HCT116 (cell line): Measurements from ENCODE around the gene DNAH7. TPM values are rescaled to one million over a fixed set of nuclear protein-coding genes. Genes with fewer than 3 reads are reported as not detected.

Source experiments
- ATAC-seq: fragments of 200-7000 bp; cut with Tn5 transposase; 2 replicates; pipeline ENCODE4 v1.9.1; 2020; ENCODE audit warnings: mild to moderate bottlenecking, moderate library complexity
- BruUV-seq: library from RNA; stranded (reverse); fragments of 400-500 nt; replicated peaks from 2 replicates; lab custom pipeline; 2021; lab: Mats Ljungman, UMichigan
- CTCF ChIA-PET: fragments of 300-600 bp; sonication (Branson Sonifier 250); formaldehyde crosslinking; loops from one replicate; lab custom pipeline; 2021; ENCODE audit warnings: antibody characterized with exemption; lab: Charles Lee
- POLR2A ChIA-PET: fragments of 300-600, 350-600 bp; sonication (Branson Sonifier 250); formaldehyde crosslinking; loops from one replicate; lab custom pipeline; 2021; ENCODE audit warnings: antibody characterized with exemption; lab: Charles Lee
- RAD21 ChIA-PET, 2 experiments: fragments of 300-600 bp; sonication (Branson Sonifier 250); formaldehyde crosslinking; loops; one replicate each; lab custom pipeline; 2023; ENCODE audit warnings: low total read pairs in 2 of 2; ENCODE audit not compliant: uncharacterized antibody in 2 of 2, unreplicated experiment in 2 of 2, low non-redundant PET in 1 of 2; lab: Charles Lee
- DNase-seq: peaks from one replicate; pipeline ENCODE4 v3.0.0-alpha.2; 2010; ENCODE audit warnings: low read depth, low spot score
- H2AFZ ChIP-seq: fragments of 200-600 bp; shearing (Covaris generic), sonication (generic); 2 replicates; pipeline ENCODE4 v1.6.1; 2017; ENCODE audit warnings: low read depth, mixed run types, mixed read lengths, antibody characterized with exemption, low read length; ENCODE audit not compliant: poor library complexity, severe bottlenecking
- H3K27ac ChIP-seq: 2 replicates; pipeline ENCODE4 v1.5.1; 2012; ENCODE audit warnings: low read depth, low read length
- H3K27me3 ChIP-seq: fragments of 200-600 bp; sonication (generic); 2 replicates; pipeline ENCODE4 v1.6.1; 2016; ENCODE audit warnings: mixed run types, low read length, mixed read lengths; ENCODE audit not compliant: insufficient read depth
- H3K36me3 ChIP-seq, 2 experiments: fragments of 200-500 bp in 1 of 2; fragments of 200-600 bp in 1 of 2; sonication (Bioruptor generic) in 1 of 2; sonication (generic) in 1 of 2; 2 replicates each; pipeline versions ENCODE4 v1.5.1 to v1.6.1; 2014 to 2016; ENCODE audit warnings: low read length in 2 of 2, inconsistent platforms in 1 of 2, mixed read lengths in 1 of 2, mixed run types in 1 of 2; ENCODE audit not compliant: insufficient read depth in 2 of 2, control insufficient read depth in 1 of 2
- H3K4me1 ChIP-seq, 2 experiments: fragments of 200-600 bp in 1 of 2; sonication (generic) in 1 of 2; 2 replicates each; pipeline versions ENCODE4 v1.5.1 to v1.6.1; 2012 to 2017; ENCODE audit warnings: low read length in 2 of 2, inconsistent platforms in 1 of 2, mild to moderate bottlenecking in 1 of 2, mixed read lengths in 1 of 2, mixed run types in 1 of 2, moderate library complexity in 1 of 2; ENCODE audit not compliant: insufficient read depth in 2 of 2, control insufficient read depth in 1 of 2
- H3K4me2 ChIP-seq: fragments of 200-600 bp; sonication (generic); 2 replicates; pipeline ENCODE4 v1.6.1; 2017; ENCODE audit warnings: mixed run types, low read length, mixed read lengths
- H3K4me3 ChIP-seq, 2 experiments: fragments of 200-600 bp in 1 of 2; sonication (generic) in 1 of 2; replicated peaks in 1 of 2; 2 replicates each; pipeline ENCODE4 v1.5.1; 2011 to 2016; ENCODE audit warnings: low read length in 2 of 2, control low read depth in 1 of 2, low read depth in 1 of 2, mild to moderate bottlenecking in 1 of 2, mixed read lengths in 1 of 2, mixed run types in 1 of 2
- H3K79me2 ChIP-seq: fragments of 200-600 bp; sonication (generic); 2 replicates; pipeline ENCODE4 v1.6.1; 2017; ENCODE audit warnings: mild to moderate bottlenecking, mixed run types, low read length, moderate library complexity, mixed read lengths; ENCODE audit not compliant: insufficient read depth
- H3K9ac ChIP-seq: fragments of 200-600 bp; sonication (generic); 2 replicates; pipeline ENCODE4 v1.6.1; 2016; ENCODE audit warnings: low read length, mixed read lengths
- H3K9me2 ChIP-seq: fragments of 200-600 bp; sonication (generic), shearing (Covaris generic); 2 replicates; pipeline ENCODE4 v1.6.1; 2017; ENCODE audit warnings: mixed run types, mild to moderate bottlenecking, moderate library complexity; ENCODE audit not compliant: insufficient read depth
- H3K9me3 ChIP-seq, 2 experiments: fragments of 200-500 bp in 1 of 2; fragments of 200-600 bp in 1 of 2; sonication (Bioruptor generic) in 1 of 2; sonication (generic) in 1 of 2; 2 replicates each; pipeline ENCODE4 v1.6.1; 2014 to 2017; ENCODE audit warnings: low read length in 2 of 2, mixed read lengths in 2 of 2, inconsistent platforms in 1 of 2, low read depth in 1 of 2, mild to moderate bottlenecking in 1 of 2, mixed run types in 1 of 2, moderate library complexity in 1 of 2; ENCODE audit not compliant: control insufficient read depth in 1 of 2, insufficient read depth in 1 of 2
- H4K20me1 ChIP-seq: fragments of 200-600 bp; sonication (generic), shearing (Covaris generic); 2 replicates; pipeline ENCODE4 v1.6.1; 2017; ENCODE audit warnings: mixed run types, mild to moderate bottlenecking, moderate library complexity; ENCODE audit not compliant: insufficient read depth
- CBX3 ChIP-seq: IDR thresholded peaks from 2 replicates; pipeline ENCODE4 v1.6.1; 2012; ENCODE audit warnings: low read depth
- CEBPB ChIP-seq: IDR thresholded peaks from 2 replicates; pipeline ENCODE4 v1.6.1; 2012; ENCODE audit warnings: low read depth
- EGR1 ChIP-seq: IDR thresholded peaks from 2 replicates; pipeline ENCODE4 v1.6.1; 2012; ENCODE audit warnings: low read depth
- ELF1 ChIP-seq: IDR thresholded peaks from 2 replicates; pipeline ENCODE4 v1.6.1; 2012; ENCODE audit warnings: low read depth, borderline replicate concordance
- EZH2 ChIP-seq: fragments of 200-600 bp; sonication (generic); IDR thresholded peaks from 2 replicates; pipeline ENCODE4 v1.6.1; 2017; ENCODE audit warnings: antibody characterized with exemption, mixed run types
- EZH2phosphoT487 ChIP-seq: fragments of 200-600 bp; IDR thresholded peaks from 2 replicates; pipeline ENCODE4 v1.6.1; 2018; ENCODE audit warnings: antibody characterized with exemption, borderline replicate concordance
- POLR2A ChIP-seq: IDR thresholded peaks from 2 replicates; pipeline ENCODE4 v1.7.0; 2011; ENCODE audit warnings: borderline replicate concordance; ENCODE audit not compliant: insufficient read depth, insufficient read length; ENCODE audit errors: extremely low read depth
- POLR2AphosphoS5 ChIP-seq: IDR thresholded peaks from 2 replicates; pipeline ENCODE4 v1.6.1; 2011; ENCODE audit warnings: mild to moderate bottlenecking, low read depth, low read length, moderate library complexity
- RAD21 ChIP-seq: IDR thresholded peaks from 2 replicates; pipeline ENCODE4 v1.6.1; 2012; ENCODE audit warnings: low read depth, mild to moderate bottlenecking
- SIN3A ChIP-seq: IDR thresholded peaks from 2 replicates; pipeline ENCODE4 v1.6.1; 2012; ENCODE audit warnings: low read depth
- TCF7L2 ChIP-seq: IDR thresholded peaks from 2 replicates; pipeline ENCODE4 v1.7.0; 2011; ENCODE audit warnings: borderline replicate concordance, inconsistent platforms; ENCODE audit not compliant: insufficient read depth, insufficient read length; ENCODE audit errors: extremely low read depth
- YY1 ChIP-seq: IDR thresholded peaks from 2 replicates; pipeline ENCODE4 v1.6.1; 2011; ENCODE audit warnings: low read length, low read depth, moderate library complexity, mild to moderate bottlenecking; ENCODE audit not compliant: insufficient replicate concordance; ENCODE audit errors: extremely low read depth
- intact Hi-C: fragments of 100-400 bp; cut with micrococcal nuclease; formaldehyde crosslinking; loops from 2 replicates; pipeline ENCODE4 v1.10.0; 2022
- total RNA-seq: library from RNA; stranded (reverse); gene quantifications from one replicate; pipeline ENCODE4 v1.2.1, GENCODE V29; 2021; ENCODE audit not compliant: unreplicated experiment
- TF ChIP-seq, protein P1 (sequence below), 3 experiments: fragments of 200-600 bp in 1 of 3; sonication (generic) in 1 of 3; IDR thresholded peaks in 2 of 3; conservative IDR thresholded peaks in 1 of 3; 2 replicates each; pipeline ENCODE4 v1.5.1; 2012 to 2017; ENCODE audit warnings: low read depth in 2 of 3, low read length in 2 of 3, antibody characterized with exemption in 1 of 3, borderline replicate concordance in 1 of 3, control low read depth in 1 of 3, mild to moderate bottlenecking in 1 of 3, mixed read lengths in 1 of 3, mixed run types in 1 of 3, moderate library complexity in 1 of 3; ENCODE audit not compliant: insufficient read depth in 1 of 3
- TF ChIP-seq, protein P2 (sequence below): IDR thresholded peaks from 2 replicates; pipeline ENCODE4 v1.6.1; 2012
- TF ChIP-seq, protein P3 (sequence below): IDR thresholded peaks from 2 replicates; pipeline ENCODE4 v1.6.1; 2012; ENCODE audit warnings: low read depth

The DNAH7 gene
- total RNA-seq, 1 experiment from 2014 or later = not detected

DNA sequence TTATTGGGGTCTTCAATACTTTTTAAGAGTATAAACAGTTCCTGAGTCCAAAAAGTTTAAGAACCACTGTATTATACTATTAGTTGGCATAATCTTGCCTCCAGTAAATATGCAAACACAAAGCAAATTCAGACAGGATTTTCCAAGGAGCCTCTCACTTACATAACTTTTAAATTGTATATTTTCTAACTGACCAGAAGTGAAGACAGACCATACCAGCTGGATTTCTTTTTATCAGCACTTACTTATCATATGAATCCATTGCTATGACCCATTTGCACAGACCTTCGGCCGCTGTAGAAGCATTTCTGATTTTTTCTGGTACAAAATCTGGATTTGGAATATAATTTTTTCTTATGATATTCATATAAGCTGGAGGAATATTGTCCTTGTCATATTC is 211.5 kb downstream of the DNAH7 start:
- H3K36me3 ChIP-seq = no peaks in the 10 kb centered on the region
- ChIA-PET RAD21 (no interaction called here), POLR2A (no interaction called here), CTCF (no interaction called here)
- H3K4me2 ChIP-seq = no peak overlapping the region
- H3K79me2 ChIP-seq = no peaks in the 10 kb centered on the region
- H2AFZ ChIP-seq = no peak overlapping the region
- no peaks in the 10 kb centered on the region for H3K9me3 ChIP-seq
- H3K9ac ChIP-seq = no peak overlapping the region
- no peak for DNase-seq
- intact Hi-C loops = no loop called here
- no TSS peak for BruUV-seq
- no peak for ATAC-seq
- no peaks in the 10 kb centered on the region for H3K27me3 ChIP-seq
- no peaks in the 10 kb centered on the region for H3K9me2 ChIP-seq
- no peaks in the 10 kb centered on the region for H4K20me1 ChIP-seq
- no peak overlapping the region for H3K27ac ChIP-seq
- H3K4me1 ChIP-seq = no peaks in the 10 kb centered on the region
- TF ChIP-seq, protein P1, sequence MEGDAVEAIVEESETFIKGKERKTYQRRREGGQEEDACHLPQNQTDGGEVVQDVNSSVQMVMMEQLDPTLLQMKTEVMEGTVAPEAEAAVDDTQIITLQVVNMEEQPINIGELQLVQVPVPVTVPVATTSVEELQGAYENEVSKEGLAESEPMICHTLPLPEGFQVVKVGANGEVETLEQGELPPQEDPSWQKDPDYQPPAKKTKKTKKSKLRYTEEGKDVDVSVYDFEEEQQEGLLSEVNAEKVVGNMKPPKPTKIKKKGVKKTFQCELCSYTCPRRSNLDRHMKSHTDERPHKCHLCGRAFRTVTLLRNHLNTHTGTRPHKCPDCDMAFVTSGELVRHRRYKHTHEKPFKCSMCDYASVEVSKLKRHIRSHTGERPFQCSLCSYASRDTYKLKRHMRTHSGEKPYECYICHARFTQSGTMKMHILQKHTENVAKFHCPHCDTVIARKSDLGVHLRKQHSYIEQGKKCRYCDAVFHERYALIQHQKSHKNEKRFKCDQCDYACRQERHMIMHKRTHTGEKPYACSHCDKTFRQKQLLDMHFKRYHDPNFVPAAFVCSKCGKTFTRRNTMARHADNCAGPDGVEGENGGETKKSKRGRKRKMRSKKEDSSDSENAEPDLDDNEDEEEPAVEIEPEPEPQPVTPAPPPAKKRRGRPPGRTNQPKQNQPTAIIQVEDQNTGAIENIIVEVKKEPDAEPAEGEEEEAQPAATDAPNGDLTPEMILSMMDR (IDR thresholded peaks at IDR 0.05 in 2 of 3, conservative IDR thresholded peaks at IDR 0.05 in 1 of 3; ENCODE audit: borderline replicate concordance in 1 of 3, insufficient read depth in 1 of 3, low read depth in 2 of 3, low read length in 2 of 3) = no peak
- H3K4me3 ChIP-seq = no peak overlapping the region

DNA sequence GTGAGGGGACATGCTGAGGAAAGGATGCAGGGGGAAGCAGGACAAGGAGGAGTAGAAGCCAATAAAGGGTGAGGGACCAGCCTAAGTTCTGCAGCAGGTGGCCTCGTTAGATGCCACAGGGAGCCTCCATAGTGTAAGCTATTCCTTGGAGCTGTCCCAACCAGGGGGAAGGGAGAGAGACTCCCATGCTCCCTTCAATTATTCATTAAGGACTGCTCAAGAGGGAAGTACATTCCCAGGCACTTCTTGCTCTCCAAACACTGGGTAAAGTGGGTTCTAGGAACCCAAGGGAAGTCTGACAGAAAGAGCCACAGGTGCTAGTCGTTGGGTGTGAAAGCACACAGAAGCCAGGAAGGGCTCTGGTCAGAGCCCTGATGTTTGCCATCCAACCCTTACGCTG is 217.9 kb downstream of the DNAH7 start:
- H3K79me2 ChIP-seq = no peaks in the 10 kb centered on the region
- CTCF ChIA-PET = no interaction called here
- no peak for DNase-seq
- no peak overlapping the region for H3K4me2 ChIP-seq
- no peaks in the 10 kb centered on the region for H3K9me3 ChIP-seq
- H3K27me3 ChIP-seq = no peaks in the 10 kb centered on the region
- no peak overlapping the region for H2AFZ ChIP-seq
- TF ChIP-seq RAD21 (no peak), CBX3 (no peak), YY1 (no peak), ELF1 (no peak), TCF7L2 (no peak), CEBPB (no peak), POLR2A (no peak), EGR1 (no peak), EZH2phosphoT487 (no peak), EZH2 (no peak), POLR2AphosphoS5 (no peak), SIN3A (no peak)
- TF ChIP-seq, protein P2, sequence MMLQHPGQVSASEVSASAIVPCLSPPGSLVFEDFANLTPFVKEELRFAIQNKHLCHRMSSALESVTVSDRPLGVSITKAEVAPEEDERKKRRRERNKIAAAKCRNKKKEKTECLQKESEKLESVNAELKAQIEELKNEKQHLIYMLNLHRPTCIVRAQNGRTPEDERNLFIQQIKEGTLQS = no peak
- TF ChIP-seq, protein P3, sequence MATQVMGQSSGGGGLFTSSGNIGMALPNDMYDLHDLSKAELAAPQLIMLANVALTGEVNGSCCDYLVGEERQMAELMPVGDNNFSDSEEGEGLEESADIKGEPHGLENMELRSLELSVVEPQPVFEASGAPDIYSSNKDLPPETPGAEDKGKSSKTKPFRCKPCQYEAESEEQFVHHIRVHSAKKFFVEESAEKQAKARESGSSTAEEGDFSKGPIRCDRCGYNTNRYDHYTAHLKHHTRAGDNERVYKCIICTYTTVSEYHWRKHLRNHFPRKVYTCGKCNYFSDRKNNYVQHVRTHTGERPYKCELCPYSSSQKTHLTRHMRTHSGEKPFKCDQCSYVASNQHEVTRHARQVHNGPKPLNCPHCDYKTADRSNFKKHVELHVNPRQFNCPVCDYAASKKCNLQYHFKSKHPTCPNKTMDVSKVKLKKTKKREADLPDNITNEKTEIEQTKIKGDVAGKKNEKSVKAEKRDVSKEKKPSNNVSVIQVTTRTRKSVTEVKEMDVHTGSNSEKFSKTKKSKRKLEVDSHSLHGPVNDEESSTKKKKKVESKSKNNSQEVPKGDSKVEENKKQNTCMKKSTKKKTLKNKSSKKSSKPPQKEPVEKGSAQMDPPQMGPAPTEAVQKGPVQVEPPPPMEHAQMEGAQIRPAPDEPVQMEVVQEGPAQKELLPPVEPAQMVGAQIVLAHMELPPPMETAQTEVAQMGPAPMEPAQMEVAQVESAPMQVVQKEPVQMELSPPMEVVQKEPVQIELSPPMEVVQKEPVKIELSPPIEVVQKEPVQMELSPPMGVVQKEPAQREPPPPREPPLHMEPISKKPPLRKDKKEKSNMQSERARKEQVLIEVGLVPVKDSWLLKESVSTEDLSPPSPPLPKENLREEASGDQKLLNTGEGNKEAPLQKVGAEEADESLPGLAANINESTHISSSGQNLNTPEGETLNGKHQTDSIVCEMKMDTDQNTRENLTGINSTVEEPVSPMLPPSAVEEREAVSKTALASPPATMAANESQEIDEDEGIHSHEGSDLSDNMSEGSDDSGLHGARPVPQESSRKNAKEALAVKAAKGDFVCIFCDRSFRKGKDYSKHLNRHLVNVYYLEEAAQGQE = no peak
- TF ChIP-seq, all 23 proteins: peak for 0
- POLR2A ChIA-PET = no interaction called here
- Histone ChIP-seq H3K4me3 (no peak overlapping the region), H3K4me1 (no peaks in the 10 kb centered on the region), H3K36me3 (no peaks in the 10 kb centered on the region), H3K9ac (no peak overlapping the region), H4K20me1 (no peaks in the 10 kb centered on the region), H3K27ac (no peak overlapping the region), H3K9me2 (no peaks in the 10 kb centered on the region)
- no TSS peak for BruUV-seq
- no peak for ATAC-seq
- intact Hi-C loops = no loop called here
- RAD21 ChIA-PET = no interaction called here
